Measurements from ENCODE around the gene ATXN1. TPM values are rescaled to one million over a fixed set of nuclear protein-coding genes. Genes with fewer than 3 reads are reported as not detected.
"Not testable (repeated sequence)": the region's sequence is repeated elsewhere in the genome, so short reads cannot be mapped to it uniquely, and the experiment has no call there.

ATXN1 gene
- total and polyA plus RNA-seq, 2 of the 13 experiments (the other 11 are each of a cell fraction or from before 2014, with no cell fraction given) = 20.7 to 39.5 TPM

DNA sequence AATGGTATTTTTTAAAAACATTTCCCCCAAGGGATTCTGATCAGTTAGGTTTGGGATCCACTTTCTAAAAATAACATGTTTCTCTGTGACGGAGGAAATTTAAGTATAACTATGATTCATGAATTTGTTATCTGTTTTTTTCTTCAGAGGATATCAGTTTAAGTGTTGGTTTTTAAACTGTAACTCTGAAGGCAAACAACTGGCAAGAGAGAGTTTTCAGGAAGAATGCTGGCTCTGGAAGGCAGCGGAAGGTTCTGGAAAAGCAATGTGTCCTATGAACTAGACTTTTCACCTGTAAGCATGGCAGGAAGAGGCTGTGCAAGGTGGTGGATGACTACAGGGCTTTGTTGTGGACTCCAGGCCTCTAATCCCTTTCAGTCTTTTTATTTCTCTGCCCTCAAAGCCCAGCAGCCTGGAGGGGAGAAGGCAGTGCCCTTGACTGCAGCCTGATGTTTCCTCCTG is 369.8 kb downstream of the ATXN1 start (continued):
- TF ChIP-seq ZNF383 (CRISPR knock-in tag; IDR thresholded peaks at IDR 0.05; ENCODE audit: borderline replicate concordance) = no peak
- TF ChIP-seq ZNF644 (CRISPR knock-in tag; IDR thresholded peaks at IDR 0.05; ENCODE audit: low read depth) = no peak
- TF ChIP-seq ZFP37 (CRISPR knock-in tag; IDR thresholded peaks at IDR 0.05; ENCODE audit: borderline replicate concordance) = no peak
- no peak for TF ChIP-seq ZNF839 (CRISPR knock-in tag; IDR thresholded peaks at IDR 0.05; ENCODE audit: borderline replicate concordance)

DNA sequence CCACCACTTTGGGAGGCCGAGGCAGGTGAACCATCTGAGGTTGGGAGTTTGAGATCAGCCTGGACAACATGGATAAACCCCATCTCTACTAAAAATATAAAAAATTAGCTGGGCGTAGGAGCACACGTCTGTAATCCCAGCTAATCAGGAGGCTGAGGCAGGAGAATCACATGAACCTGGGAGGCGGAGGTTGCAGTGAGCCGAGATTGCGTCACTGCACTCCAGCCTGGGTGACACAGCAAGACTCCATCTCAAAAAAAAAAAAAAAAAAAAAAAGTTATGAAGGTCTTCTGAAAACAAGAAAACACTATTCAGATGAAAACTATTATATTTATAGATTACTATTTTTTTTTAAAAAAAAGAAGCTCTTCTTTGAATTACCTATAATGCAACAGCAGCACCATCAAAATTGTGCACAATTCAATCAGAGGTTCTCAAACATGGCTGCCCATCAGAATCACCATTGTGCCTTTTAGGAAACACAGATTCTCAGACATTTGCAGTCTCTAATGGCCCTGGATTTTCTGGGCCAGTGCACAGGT is 370.3 kb downstream of the ATXN1 start:
- in situ Hi-C loops (cut with HindIII; ENCODE audit: extremely low pct_ligation_motif_present, low pct_unique_long_range_greater_than_20kb); FAIRE-seq: not testable (repeated sequence)

DNA sequence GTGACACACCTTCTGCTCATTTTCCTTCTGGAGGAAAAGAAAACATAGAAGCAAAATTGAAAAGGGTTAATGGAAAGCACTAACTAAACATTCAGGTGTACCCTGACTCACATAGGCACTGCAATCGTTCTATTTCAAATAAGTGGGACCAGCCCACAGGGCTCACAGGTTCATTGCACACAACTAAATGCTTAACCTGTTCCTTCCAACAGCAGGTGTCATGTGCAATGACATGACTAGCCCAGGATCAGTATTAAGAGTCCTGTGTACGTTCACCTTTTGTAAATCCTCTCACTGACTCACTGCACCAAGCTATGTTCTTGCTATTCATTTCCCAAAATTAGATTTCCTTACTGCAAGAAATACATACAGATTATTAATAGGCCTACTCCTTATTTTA is 371.6 kb downstream of the ATXN1 start:
- H2AFZ ChIP-seq (ENCODE audit: low read length) = no peak overlapping the region
- ChIA-PET CTCF (ENCODE audit: low intra/inter-chr PET ratio, low total read pairs) (no interaction called here), POLR2A (no interaction called here)
- no peaks in the 10 kb centered on the region for H3K79me2 ChIP-seq (ENCODE audit: insufficient read depth, low read length)
- no peaks in the 10 kb centered on the region for H3K27me3 ChIP-seq (ENCODE audit: control insufficient read depth in 1 of 2, insufficient read depth in 2 of 2, low read length in 2 of 2)
- FAIRE-seq (no peak), DNase-seq (ENCODE audit: low spot score) (no peak), ATAC-seq (no peak)
- H3K9me3 ChIP-seq (ENCODE audit: low read length) = no peaks in the 10 kb centered on the region
- no peaks in the 10 kb centered on the region for H3K4me1 ChIP-seq (ENCODE audit: insufficient read depth, low read length)
- H3K36me3 ChIP-seq (replicated peaks in 1 of 2; ENCODE audit: control insufficient read depth in 1 of 2, insufficient read depth in 2 of 2, low read length in 2 of 2) = peaks cover 5 to 7% of the 10 kb centered on the region in 2 experiments; a peak in 1 of 5 replicates
- no peak overlapping the region for H3K4me3 ChIP-seq (replicated peaks in 1 of 3; ENCODE audit: insufficient read depth in 1 of 3, low read depth in 2 of 3, low read length in 3 of 3)
- TF ChIP-seq, protein P1, sequence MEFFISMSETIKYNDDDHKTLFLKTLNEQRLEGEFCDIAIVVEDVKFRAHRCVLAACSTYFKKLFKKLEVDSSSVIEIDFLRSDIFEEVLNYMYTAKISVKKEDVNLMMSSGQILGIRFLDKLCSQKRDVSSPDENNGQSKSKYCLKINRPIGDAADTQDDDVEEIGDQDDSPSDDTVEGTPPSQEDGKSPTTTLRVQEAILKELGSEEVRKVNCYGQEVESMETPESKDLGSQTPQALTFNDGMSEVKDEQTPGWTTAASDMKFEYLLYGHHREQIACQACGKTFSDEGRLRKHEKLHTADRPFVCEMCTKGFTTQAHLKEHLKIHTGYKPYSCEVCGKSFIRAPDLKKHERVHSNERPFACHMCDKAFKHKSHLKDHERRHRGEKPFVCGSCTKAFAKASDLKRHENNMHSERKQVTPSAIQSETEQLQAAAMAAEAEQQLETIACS (CRISPR knock-in tag; IDR thresholded peaks at IDR 0.05) = no peak
- TF ChIP-seq ZFYVE20 (CRISPR knock-in tag; IDR thresholded peaks at IDR 0.05; ENCODE audit: borderline replicate concordance, low read depth) (no peak), EED (CRISPR knock-in tag; IDR thresholded peaks at IDR 0.05) (no peak), ZNF124 (CRISPR knock-in tag; IDR thresholded peaks at IDR 0.05) (no peak), SRSF9 (IDR thresholded peaks at IDR 0.05; ENCODE audit: borderline replicate concordance, insufficient read depth, low read depth, low read length, poor library complexity, severe bottlenecking) (no peak), ZNF329 (CRISPR knock-in tag; IDR thresholded peaks at IDR 0.05; ENCODE audit: low read depth) (no peak), ZNF792 (CRISPR knock-in tag; IDR thresholded peaks at IDR 0.05) (no peak), POLR2AphosphoS5 (IDR thresholded peaks at IDR 0.05; ENCODE audit: low read depth, low read length) (no peak), PAX8 (CRISPR knock-in tag; IDR thresholded peaks at IDR 0.05; ENCODE audit: borderline replicate concordance) (no peak), RBM39 (IDR thresholded peaks at IDR 0.05; ENCODE audit: low read depth, low read length, poor library complexity, severe bottlenecking) (no peak), TOPORS (CRISPR knock-in tag; IDR thresholded peaks at IDR 0.05) (no peak), ZNF121 (CRISPR knock-in tag; IDR thresholded peaks at IDR 0.05) (no peak), ZNF253 (CRISPR knock-in tag; IDR thresholded peaks at IDR 0.05; ENCODE audit: borderline replicate concordance) (no peak)
- WGBS (ENCODE audit: low lambda C conversion rate) = 84% methylated on average over 2 of the region's 2 CpGs
- H3K4me2 ChIP-seq (ENCODE audit: low read depth, low read length) = no peak overlapping the region
- H3K9ac ChIP-seq (ENCODE audit: insufficient read depth, low read depth, low read length) = no peak overlapping the region
- H3K27ac ChIP-seq (ENCODE audit: extremely low read length, insufficient read depth, low read length) = no peak overlapping the region
- in situ Hi-C loops (cut with HindIII; ENCODE audit: extremely low pct_ligation_motif_present, low pct_unique_long_range_greater_than_20kb) (no loop called here), intact Hi-C loops (cut with micrococcal nuclease; ENCODE audit: unreplicated experiment) (no loop called here)
- no peaks in the 10 kb centered on the region for H4K20me1 ChIP-seq (ENCODE audit: insufficient read depth, low read length)
- no TSS peak for BruUV-seq (replicated peaks)

More for the DNA sequence above, 370.3 kb downstream of the ATXN1 start:
- H3K27me3 ChIP-seq (ENCODE audit: control insufficient read depth in 1 of 2, insufficient read depth in 2 of 2, low read length in 2 of 2); H3K9me3 ChIP-seq (ENCODE audit: low read length); H3K27ac ChIP-seq (ENCODE audit: extremely low read length, insufficient read depth, low read length); H3K4me2 ChIP-seq (ENCODE audit: low read depth, low read length); CTCF ChIA-PET (ENCODE audit: low intra/inter-chr PET ratio, low total read pairs); BruUV-seq (replicated peaks); H3K79me2 ChIP-seq (ENCODE audit: insufficient read depth, low read length); H4K20me1 ChIP-seq (ENCODE audit: insufficient read depth, low read length); ATAC-seq; POLR2A ChIA-PET; DNase-seq (ENCODE audit: low spot score); H3K4me1 ChIP-seq (ENCODE audit: insufficient read depth, low read length); H3K9ac ChIP-seq (ENCODE audit: insufficient read depth, low read depth, low read length); intact Hi-C loops (cut with micrococcal nuclease; ENCODE audit: unreplicated experiment); H3K36me3 ChIP-seq (replicated peaks in 1 of 2; ENCODE audit: control insufficient read depth in 1 of 2, insufficient read depth in 2 of 2, low read length in 2 of 2); H3K4me3 ChIP-seq (replicated peaks in 1 of 3; ENCODE audit: insufficient read depth in 1 of 3, low read depth in 2 of 3, low read length in 3 of 3); H2AFZ ChIP-seq (ENCODE audit: low read length): not testable (repeated sequence)
- WGBS (ENCODE audit: low lambda C conversion rate) = 97% methylated on average over 6 of the region's 6 CpGs
